SKM-1 (cell line): ENCODE data around the gene GNG10.
A peak's percentile ranks its signal among the peaks of the same experiment; 100 is the strongest.
"Not testable (repeated sequence)": the region's sequence is repeated elsewhere in the genome, so short reads cannot be mapped to it uniquely, and the experiment has no call there.

Experiments used
- DNase-seq: peaks from one replicate; lab custom pipeline; 2025; ENCODE audit not compliant: unreplicated experiment; lab: John Stamatoyannopoulos, UW

The GNG10 gene

DNA sequence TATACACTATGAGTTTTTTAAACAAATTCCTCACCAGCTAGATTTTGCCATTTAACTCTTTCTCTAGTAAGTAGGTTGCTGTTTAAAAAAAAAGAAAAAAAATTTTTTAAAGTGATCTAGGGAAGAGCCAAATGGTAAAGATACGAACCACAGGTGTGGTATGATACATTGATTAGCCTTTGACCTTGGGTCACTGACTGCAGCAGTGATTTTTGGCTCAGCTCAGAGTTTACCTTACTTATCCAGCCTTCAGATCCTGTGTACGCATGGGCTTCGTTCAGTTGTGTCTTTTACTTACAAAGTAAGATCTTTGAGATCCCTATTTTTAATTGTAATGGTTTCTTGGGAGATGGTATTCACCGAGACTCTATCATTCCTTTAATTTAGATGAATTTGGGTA, 12.4 kb upstream of the GNG10 start:
- DNase-seq: no peak

DNA sequence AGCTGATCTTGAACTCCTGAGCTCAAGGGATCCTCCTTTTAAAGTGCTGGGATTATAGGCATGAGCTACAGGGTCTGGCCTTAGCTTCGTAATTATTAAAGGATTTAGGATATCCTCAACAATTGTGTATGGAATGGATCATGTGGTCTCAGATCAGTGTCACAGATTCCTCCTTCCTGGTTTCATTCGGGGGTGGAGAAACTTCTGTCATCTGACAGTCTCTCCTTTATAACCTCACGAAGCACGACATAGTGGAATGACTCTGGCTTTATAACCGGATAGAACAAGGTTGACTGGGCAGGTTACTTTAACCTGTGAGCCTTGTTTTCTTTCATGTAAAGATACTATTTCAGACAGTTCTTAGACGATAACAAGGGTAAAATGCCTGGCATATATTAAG, 4.4 kb upstream of the GNG10 start:
- no peak for DNase-seq

DNA sequence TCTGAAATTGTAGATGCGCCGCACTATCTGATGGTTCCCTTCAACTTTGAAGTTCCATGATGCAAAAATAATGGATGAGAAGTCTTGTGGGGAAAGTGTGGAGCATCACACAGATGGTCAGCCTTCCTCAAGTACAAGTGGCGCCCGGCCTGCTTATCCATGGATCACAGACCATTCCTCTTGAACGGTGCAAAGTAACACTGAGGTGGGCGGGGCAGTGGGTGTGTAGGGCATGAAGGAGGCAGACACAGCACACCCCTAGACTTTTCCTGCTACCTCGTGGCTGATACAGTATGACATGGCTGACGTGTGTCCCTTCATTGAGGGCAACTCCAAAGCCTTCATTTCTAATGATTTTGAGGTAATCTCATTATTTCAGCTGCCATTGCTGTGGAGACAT, 2.5 kb upstream of the GNG10 start:
- no peak for DNase-seq

GRCh38 chr9:111659691-111660090, 1.7 kb upstream of the GNG10 start:
- no peak for DNase-seq

DNA sequence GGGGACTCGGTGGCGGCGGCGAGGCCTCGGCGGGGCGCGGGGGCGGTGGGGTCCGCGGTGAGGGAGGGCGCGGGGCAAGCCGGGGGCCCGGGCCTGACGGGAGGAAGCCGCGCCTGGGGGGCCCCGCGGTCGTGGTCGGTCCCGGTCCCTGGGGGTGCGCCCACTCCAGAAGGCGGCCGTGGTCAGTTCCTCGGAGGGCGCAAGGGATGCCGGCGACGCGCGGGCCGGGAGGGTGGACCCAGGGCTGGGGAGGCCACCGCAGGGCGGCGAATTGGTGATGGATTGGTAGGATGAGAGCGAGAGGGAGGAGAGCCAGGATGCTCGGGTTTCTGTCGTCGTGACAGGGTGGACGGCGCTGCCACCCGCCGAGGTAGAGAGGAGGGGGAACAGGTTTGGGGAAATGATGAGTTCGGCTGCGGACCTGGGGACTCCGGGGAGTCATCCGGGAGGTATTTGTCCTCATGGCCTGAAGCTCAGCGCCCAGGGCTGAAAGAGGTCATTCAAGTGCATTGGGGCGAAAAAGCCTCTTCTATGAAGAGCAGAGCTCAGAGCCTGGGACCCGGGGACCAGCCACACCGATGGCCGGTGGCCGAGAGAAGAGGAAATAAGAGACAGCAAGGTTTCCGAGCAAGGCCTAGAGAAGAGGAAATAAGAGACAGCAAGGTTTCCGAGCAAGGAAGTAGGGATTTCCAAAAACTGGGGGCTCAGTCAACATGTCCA, 557 bp downstream of the GNG10 start:
- no peak for DNase-seq

DNA sequence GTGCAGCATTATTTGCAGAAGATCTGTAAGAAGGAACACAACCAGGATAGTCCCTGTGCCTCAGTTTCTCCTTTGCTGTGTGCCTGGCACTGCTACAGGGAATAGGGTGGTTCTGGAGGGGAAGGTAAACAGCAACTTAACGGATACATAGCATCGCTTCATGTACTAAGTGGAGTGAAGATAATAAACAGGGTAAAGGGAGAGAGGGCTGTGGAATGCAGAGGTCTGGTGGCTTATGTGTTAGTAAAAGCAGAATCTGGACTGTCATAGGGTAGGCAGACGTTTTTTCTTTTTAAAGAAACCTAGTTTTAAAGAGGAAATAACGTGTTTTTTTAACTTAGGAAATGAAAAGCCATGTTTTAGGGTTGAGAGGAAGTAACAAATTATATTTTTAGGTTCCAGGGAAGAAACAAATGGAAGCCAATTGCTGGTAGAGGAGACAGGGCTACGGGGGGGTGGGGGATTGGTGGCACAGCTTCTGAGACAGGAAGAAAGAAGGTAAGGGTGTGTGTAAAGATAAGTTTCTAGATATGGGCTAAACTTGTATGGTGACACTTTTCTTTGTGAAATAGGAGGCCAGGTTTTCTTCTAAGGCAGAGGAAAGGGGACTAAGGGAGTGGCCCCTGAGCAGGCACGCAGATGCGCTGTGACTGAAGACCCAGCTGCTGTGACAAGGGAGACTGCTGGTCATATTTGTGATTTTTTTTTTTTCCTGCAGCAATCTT, 1.3 kb downstream of the GNG10 start:
- no peak for DNase-seq

- DNase-seq: no peak
Measured at GRCh38 chr9:111663301-111663823, 2.0 kb downstream of the GNG10 start.

GRCh38 chr9:111668026-111668573, 6.7 kb downstream of the GNG10 start:
- DNase-seq: no peak

- not testable (repeated sequence) for DNase-seq
Measured at GRCh38 chr9:111668601-111669000, 7.2 kb downstream of the GNG10 start.

DNA sequence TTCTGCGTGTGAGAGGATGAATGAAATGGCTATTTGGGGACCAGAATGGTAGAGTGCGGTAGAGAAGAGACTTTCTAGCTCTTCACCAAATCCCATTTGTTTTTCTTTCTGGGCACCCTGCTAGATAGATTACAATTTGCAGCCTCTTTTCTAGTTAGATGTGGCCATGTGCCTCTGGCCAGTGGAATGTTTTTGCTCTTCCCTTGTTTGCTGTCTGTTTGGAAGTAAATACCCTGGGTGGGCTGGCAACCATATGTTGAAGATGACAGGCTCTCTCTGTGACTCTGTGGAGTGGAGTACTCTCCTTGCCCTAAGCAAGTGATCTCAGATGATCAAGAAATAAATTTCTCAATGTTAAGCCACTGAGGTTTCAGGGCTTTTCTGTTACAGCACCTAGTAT, 12.9 kb downstream of the GNG10 start:
- no peak for DNase-seq

DNA sequence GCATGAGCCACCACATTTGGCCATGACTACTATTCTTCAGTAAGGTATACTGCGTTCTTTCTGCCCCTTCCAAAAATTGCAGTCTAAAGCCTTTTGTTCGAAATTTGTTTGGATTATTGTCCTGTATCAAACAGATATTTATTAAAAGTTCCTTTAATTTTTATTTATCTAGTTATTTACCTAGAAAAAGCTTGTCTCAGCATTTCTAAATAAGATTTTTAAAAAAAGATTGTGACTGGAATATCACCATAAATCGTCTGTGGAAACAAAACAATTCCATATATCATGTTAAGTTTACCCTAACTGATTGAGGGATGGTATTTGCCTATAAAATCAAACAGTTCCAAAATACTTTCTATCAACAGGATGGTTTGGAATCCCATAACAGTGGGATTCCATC, 14.7 kb downstream of the GNG10 start:
- no peak for DNase-seq

GRCh38 chr9:111678293-111678692, 16.9 kb downstream of the GNG10 start:
- no peak for DNase-seq

DNA sequence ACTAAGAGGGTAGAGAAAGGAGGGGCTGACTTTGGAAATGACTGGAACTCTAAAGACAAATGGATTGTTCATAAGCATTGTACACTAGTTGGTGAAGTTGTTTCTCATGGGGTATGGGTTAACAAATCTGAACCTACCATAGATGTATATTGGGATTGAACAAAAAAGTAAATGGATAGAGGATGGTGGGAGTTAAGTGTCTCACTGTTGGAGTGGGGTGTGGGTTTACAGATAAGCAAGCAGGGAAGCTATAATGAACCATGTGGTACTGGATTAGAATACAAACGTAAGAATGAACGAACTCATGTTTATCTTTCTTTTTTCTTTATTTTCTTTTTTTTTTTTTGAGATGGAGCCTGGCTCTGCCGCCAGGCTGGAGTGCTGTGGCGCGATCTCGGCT, 17.8 kb downstream of the GNG10 start:
- no peak for DNase-seq

DNA sequence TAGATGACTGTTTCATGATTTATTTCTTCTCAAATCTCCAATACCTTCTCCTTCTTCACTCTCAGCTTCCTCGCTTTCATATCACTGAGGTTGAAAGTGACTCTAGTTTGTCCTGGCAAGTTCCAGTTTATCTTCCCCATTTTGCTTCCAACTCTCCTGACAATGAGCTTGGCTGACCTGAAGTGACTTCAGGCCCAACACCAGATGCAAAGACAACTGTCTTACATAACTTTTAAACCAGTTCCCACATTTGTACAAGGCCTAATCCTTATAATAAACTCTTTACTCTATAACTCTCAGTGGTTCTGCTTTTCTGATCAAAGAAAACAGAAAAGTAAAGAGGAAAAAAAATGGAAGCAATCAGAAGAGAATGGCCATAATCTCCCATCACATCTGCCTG, 22.0 kb downstream of the GNG10 start:
- no peak for DNase-seq

- DNase-seq: peak; percentile 1
Measured at GRCh38 chr9:111691672-111692329, 30.4 kb downstream of the GNG10 start.

DNA sequence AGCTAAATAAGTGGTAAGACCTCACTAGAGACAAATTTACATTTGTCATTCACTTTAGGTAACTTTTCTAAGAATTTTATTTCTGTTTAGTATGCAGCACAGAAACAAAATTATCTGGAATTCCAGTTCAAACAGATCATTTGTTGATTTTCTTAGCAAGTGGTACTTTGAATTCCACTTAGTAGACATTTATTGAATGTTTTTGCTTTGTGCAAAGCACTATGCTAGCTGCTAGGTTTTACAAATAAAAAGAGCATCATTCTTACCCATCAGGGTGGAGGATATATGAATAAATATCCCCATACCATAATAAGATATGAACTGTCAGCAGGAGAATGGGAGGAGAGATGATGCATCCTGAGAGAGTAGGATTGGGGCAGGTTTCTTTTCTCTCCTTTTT, 35.4 kb downstream of the GNG10 start:
- no peak for DNase-seq

DNA sequence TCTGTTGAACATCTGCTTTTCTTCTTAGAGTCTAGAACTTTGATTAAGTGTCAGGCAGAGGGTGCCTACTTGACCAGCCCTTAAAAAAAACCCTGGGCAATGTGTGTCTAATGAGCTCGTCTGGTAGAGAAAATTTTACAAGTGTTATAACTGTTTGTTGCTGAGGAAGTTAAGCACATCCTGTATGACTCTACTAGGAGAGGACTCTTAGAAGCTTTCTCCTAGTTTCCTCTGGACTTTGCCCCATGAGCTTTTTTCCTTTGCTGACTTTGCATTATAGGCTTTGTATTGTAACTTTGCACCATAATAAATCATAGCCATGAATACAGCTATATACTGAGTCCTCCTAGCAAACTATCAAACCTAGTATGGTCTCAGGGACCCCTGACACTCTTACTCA, 39.4 kb downstream of the GNG10 start:
- no peak for DNase-seq

DNA sequence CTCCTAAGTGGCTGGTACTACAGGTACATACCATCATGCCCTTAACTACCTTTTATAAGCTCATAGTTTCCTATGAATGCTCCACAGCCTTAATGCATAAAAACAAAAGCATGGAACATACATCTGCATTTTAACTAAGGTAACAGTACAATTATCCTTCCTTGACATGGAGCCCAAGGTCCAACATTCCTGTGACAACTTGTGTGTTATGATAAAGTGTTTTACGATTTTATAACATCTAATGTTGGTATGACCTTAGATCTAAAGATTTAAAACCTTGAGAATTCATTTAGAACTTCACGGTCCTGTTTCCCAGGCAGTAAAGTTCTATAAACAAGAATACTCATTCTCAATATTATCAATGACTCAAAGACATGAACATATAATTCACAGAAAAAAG, 43.1 kb downstream of the GNG10 start:
- no peak for DNase-seq

DNA sequence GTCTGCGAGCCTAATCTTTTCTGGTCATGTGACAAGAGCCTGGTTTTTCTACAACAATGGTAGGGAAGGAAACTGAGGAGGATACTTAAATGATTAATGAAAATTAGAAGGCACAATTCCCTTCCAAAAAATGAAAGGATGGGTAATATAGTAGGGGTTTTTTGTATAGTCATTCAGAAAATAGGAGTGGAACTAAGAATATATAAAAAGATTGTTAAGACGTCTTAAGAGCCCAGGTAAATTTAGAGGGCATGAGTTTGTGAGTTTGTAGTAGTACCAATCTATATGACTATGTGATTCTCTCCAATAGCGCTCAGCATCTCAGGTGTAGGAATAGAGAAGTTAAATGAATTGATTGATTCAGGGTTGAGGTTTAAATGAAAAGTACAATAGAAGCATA, 50.1 kb downstream of the GNG10 start:
- no peak for DNase-seq

GRCh38 chr9:111712369-111712768, 51.0 kb downstream of the GNG10 start:
- no peak for DNase-seq

- DNase-seq: no peak
Measured at GRCh38 chr9:111715471-111715870, 54.1 kb downstream of the GNG10 start.

GRCh38 chr9:111719541-111719940, 58.1 kb downstream of the GNG10 start:
- no peak for DNase-seq
